GM19193 (cell line): ENCODE results near the gene LRP2.

ENCODE experiments used
- POLR2A ChIP-seq: IDR thresholded peaks from 4 replicates; pipeline ENCODE4 v1.6.1; 2011; ENCODE audit not compliant: insufficient read depth, insufficient read length; ENCODE audit errors: extremely low read depth

The LRP2 gene

DNA sequence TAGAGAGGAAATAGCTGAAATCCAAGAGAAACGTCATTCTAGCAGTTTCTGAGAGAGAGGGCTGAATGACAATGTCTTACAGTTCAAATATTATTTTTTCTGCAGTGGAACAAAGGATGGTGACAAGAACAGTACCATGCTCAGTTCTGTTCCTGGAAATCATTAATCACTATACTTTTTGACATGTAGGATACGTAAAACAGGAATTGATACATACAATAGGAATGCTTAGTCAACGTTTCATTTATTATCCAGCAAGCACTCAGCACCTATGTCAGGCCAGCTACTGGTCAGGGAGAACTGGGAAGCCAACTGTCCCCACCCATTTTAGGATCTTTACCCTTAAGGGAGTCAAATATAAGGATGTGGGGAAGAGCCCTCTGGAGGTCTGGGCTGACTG is 178.3 kb downstream of the LRP2 start:
- TF ChIP-seq POLR2A = no peak

DNA sequence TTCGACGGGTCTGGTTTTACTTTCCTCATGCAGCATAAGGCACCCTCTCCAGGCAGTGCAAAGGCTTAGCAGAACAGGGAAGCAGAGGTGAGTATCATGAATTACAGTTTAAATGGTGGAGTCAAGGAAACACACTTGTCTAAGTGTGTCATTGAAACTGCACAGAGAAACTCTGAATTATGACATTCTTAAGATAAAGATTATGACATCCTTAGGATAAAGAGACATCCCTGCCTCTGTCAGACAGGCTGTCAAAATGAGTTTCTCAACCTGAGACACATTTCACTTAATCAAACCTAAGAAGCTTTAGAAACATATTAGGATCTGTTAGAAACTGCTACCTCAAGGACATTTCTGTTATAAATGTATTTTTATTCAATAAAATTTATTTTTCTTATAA is 179.8 kb downstream of the LRP2 start:
- TF ChIP-seq POLR2A = no peak

DNA sequence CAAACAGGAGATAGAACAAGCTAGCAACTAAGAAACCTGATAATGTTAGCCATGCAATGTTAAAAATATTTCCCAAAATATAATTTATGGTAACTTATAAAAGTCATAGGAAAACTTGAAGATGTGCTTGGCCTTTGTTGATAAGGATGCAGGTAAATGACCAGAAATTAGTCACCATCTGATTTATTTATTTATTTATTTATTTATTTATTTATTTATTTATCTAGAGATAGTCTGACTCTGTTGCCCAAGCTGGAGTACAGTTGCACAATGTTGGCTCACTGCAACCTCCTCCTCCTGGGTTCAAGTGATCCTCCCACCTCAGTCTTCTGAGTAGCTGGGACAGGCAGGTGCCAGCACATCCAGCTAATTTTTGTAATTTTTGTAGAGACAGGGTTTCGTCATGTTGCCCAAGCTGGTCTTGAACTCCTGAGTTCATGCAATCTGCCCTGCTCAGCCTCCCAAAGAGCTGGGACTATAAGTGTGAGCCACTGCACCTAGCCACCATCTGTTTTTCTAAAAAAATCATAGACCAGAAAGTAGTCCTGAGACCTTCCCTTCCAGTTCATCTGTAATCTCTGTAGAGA is 183.4 kb downstream of the LRP2 start:
- TF ChIP-seq POLR2A = no peak

DNA sequence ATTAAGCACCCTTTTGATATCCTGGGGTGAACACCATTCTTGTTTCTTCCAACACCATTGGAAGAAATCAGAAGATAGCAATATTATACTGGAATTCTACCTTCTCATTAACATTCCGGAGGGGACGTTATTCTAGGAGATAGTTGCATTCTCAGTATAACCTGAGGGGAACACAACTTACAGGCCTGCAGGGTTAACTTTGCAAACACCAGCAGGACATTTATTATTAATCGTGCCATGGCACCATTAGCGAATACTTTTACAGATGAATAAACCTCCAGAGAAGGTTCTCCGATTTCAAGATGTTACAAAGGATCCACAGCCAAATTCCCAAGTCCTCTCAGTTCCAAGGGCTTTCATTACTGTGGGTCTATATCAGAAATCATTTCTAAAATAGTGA is 184.0 kb downstream of the LRP2 start:
- no peak for TF ChIP-seq POLR2A

DNA sequence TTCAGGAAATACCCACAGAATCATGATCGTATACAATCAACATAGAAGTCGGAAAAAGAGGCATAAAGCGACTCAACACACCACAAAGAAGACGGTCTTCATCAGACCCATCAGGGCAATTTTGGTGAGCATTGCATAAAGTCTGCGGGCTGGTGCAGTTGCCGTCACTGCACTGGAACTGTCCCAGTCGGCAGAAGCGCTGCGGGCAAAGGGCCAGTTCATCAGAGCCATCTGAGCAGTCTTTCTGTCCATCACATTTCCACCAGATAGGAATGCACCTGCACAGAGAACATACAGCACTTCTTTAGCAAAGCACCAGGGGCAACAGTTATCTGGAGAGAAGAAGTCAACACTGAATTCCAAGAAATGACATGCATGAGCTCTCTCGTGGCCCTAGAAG is 187.2 kb downstream of the LRP2 start:
- no peak for TF ChIP-seq POLR2A

DNA sequence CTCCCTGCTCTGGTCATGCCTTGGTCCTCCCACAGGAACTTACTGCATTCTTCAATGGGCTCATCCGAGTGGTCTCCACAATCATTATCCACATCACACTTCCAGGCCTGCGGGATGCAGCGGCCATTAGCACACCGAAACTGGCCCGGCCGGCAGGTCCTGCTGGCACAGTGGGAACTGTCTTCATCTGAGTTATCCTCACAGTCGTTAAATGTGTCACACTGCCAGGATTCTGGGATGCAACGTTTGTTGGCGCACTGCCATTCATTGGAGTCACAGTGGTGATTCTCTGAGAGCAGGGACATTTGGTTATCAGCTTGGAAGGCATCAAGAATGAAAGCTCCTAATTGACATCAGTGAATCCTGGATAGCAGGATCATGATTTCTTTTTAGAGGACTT is 188.5 kb downstream of the LRP2 start:
- TF ChIP-seq POLR2A = no peak

DNA sequence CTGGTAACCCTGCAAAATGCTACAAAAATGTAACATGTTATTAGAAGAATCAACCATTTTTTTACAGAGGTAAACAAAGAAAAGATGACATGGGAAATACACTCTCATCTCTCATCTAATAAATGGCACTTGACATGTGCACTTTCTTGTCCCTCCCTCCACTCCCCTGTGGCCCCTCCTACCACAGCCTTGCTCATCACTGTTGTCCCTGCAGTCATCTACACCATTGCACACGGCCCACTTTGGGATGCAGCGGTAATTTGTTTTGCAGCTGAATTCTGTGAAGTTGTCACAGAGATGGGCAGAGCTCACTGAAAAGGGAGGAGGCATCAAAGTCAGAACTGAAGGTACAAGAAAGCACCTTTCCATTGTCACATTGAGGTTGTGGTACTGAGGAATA is 189.4 kb downstream of the LRP2 start:
- no peak for TF ChIP-seq POLR2A

DNA sequence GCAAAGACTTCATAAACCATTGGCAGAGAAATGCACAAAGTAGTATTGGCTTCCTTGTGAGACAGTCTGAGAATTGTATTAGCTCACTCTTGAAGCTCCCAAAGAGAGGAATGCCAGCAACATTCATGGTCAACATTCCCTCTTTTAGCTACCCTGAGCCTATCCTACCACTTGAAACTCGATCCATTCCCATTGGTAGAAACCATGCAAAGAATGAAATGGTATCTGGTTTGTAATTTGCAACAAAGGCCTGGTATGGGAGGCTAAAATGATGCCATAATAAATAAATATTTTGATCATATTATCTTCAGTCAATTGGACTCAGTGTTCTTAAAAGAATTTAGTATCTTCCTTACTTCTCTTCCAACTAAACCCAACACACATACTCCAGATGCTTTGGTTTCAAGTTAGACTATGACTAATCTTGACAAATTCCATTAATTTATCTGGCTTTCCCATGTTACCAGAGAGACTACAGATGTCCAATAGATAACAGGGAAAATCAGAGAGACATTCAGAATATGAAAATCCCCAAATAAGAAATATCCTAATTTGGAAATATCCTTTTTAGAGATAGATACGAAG is 190.1 kb downstream of the LRP2 start:
- no peak for TF ChIP-seq POLR2A

DNA sequence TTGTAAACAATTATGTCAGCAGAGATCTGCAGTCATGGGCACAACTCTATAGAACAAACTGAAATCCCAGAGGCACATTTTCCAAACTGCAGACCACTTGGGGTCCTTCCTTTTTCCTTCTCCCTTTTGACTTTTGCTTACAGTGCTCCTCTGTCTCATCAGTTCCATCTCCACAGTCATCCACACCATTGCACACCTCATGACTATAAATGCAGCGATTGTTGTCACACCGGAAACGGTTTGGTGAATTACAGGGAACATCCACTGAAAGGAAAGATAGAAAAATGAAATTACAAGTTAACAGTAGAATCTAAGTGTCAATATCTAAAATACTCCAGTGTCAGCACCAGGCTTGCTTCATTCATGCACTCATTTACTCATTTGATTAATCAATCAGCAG is 196.5 kb downstream of the LRP2 start:
- no peak for TF ChIP-seq POLR2A

DNA sequence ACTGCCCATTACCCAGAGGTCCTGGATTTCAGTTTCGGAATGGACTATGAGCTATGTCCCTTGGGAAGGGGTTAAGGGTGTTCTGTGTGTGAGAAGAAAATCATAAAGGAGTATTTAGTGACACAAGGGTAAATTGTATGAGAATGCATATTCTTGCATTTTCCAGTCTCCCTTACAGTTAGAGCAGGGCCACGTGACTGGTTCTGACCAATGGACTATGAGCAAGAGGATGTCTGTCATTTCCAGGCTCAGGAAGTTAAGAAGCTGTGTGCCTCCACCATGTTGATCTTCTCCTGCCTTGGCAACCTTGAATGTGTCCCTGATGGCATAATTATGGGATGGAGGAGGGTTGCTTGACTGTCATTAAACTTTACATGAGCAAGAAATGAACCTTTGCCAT is 198.0 kb downstream of the LRP2 start:
- TF ChIP-seq POLR2A = no peak

DNA sequence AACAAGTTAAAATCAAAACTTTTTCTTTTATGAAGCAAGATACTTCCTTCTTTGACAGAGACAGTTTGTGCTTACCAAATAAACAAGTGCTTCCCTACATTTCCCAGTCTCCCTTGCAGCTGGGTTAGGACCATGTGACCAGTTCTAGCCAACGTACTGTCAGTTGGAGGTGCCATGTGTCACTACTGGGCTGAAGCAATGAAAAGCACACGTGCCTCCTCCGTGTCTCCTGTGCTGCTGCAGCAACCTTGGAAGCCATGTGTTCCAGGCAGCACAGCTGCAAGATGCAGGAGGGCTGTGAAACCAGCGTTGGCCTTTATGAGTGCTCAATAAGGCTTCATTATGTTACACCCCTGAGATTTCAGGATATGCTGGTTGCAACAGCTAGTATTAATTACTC is 199.7 kb downstream of the LRP2 start:
- TF ChIP-seq POLR2A = no peak

DNA sequence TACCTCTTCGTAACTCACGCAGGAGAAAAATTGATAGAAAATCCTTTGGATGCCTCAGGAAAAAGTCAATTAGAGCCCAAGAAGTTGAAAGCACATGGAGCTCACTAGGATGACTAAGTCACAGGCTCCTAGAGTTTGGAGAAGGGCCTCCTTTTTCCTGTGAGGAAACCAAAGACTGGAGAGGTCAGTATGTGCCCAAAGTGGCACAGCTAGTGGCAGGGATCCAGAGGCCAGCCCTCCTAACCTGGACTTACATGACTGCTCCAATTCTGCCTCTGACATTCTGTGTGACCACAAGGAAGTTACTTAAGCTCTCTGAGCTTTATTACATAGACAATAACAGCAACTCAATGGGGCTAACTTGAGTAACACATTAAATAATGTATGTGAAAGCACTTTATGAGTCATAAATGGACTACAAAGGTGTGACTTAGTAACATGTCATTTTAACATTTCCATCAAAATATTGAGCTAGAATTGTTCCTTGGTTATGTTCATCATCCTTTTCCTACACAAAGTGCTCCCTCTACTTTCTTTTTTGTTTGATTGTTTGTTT is 201.3 kb downstream of the LRP2 start:
- no peak for TF ChIP-seq POLR2A

DNA sequence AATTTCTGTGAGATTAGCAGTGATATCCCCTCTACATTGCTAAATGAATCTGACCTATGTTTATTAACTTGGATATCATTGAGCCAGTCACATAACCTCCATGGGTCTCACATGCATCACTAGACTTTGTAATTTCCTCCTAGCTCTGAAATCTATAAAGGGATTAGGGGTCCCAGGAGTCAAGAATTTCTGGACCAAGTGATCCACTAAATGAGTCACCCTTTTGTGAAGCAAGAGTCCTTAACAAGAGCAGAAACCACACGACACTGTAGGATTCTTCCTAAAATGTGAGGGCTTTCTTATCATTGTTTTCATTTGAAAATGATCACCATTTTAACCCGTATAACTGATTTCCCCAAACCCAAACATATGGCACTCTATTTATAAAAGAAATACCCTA is 202.6 kb downstream of the LRP2 start:
- no peak for TF ChIP-seq POLR2A

DNA sequence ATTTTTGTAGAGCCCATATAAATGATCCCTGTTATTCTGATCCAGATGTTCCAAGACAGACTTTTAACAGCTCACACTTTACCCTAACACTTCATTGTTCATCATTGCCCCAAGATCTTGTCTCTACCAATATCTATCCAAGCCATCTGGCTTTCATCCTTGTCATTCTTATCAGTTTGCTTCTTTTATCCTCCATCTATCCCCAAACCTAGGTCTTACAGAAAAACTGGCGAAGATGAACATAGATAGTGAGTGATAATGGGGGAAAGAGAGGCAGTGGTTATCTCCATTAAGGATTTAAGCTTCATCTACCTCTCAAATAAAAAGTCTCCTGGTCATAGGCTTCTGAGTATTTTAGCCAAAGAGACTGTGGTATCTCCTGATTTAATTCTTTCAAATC is 203.5 kb downstream of the LRP2 start:
- TF ChIP-seq POLR2A = no peak

DNA sequence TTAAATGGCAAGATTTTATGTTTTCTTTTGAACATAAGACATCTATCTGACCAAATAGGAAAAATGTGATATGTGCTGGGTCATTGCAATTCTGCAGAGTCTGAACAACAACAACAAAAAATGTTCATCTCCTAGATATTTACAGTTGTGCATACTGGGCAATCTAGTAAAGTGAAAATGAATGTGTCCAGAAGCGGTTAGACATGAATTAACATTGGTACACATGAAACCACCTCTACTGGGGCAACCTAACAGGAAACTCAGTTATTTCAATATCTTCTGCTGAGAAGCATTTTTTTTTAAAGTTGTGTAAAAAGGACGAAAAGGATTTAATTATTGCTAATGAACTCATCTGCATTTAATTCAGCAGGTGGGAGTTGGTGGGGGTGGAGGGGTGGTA is 216.1 kb downstream of the LRP2 start:
- no peak for TF ChIP-seq POLR2A

DNA sequence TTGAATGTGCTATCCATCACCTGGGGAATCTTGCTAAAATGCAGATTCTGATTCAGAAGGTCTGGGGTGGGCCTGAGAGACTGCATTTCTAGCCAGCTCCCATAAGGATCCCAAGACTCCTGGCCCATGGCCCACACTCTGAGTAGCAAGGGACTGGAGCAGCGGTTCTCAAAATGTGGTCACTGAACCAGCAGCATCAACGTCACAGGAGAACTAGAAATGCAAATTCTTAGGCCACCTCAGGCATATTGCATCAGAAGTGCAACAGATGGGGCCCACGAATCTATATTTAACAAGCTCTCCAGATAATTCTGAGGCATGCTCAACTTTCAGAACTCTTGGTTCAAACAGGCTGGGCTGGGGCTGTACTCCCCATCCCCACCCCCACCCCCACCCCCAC is 218.3 kb downstream of the LRP2 start:
- no peak for TF ChIP-seq POLR2A
